GM12875 (cell line): ENCODE data around the gene CNTN4.

Source experiments
- H3K4me3 ChIP-seq: one replicate; pipeline ENCODE4 v1.5.1; 2011; ENCODE audit warnings: low read depth, low read length, control low read depth
- CTCF ChIP-seq: IDR thresholded peaks from 2 replicates; pipeline ENCODE4 v1.5.1; 2011; ENCODE audit warnings: low read depth, mild to moderate bottlenecking, control low read depth, inconsistent platforms, low read length, moderate library complexity, borderline replicate concordance; ENCODE audit not compliant: insufficient read depth

Gene CNTN4

GRCh38 chr3:2861120-2861519, 762.5 kb downstream of the CNTN4 start:
- TF ChIP-seq CTCF = no peak
- H3K4me3 ChIP-seq = no peak overlapping the region

GRCh38 chr3:2861920-2862319, 763.3 kb downstream of the CNTN4 start:
- no peak for TF ChIP-seq CTCF
- H3K4me3 ChIP-seq = no peak overlapping the region

- H3K4me3 ChIP-seq = no peak overlapping the region
These were observed 763.7 kb downstream of the CNTN4 start for GRCh38 chr3:2862366-2862765.

GRCh38 chr3:2863127-2863526, 764.5 kb downstream of the CNTN4 start:
- no peak overlapping the region for H3K4me3 ChIP-seq
- no peak for TF ChIP-seq CTCF

More at GRCh38 chr3:2862366-2862765, 763.7 kb downstream of the CNTN4 start:
- TF ChIP-seq CTCF = no peak

- no peak for TF ChIP-seq CTCF
These were observed 771.2 kb downstream of the CNTN4 start for GRCh38 chr3:2869905-2870304.

GRCh38 chr3:2870724-2871333, 772.2 kb downstream of the CNTN4 start:
- no peak for TF ChIP-seq CTCF
- no peak overlapping the region for H3K4me3 ChIP-seq

More at GRCh38 chr3:2869905-2870304, 771.2 kb downstream of the CNTN4 start:
- no peak overlapping the region for H3K4me3 ChIP-seq

- no peak overlapping the region for H3K4me3 ChIP-seq
- TF ChIP-seq CTCF = no peak
These were observed 774.2 kb downstream of the CNTN4 start for GRCh38 chr3:2872884-2873283.
